ENCODE measurements around the gene KIAA0408. TPM values are rescaled to one million over a fixed set of nuclear protein-coding genes. Genes with fewer than 3 reads are reported as not detected.
A peak's percentile ranks its signal among the peaks of the same experiment; 100 is the strongest.

The KIAA0408 gene
- under 1 TPM; 0.64 to 0.84 TPM for total RNA-seq
- 18.0 TPM for polyA plus RNA-seq (2013, experiment 1 of 2)
- polyA plus RNA-seq (2013, experiment 2 of 2): 16.9 TPM
- long read RNA-seq, experiment 1: 0 reads
- long read RNA-seq, experiment 2, full-length matches to known transcripts: 2 of 2 reads
- long read RNA-seq, experiment 2, partial matches to known transcripts: 0 of 2 reads
- long read RNA-seq, experiment 2, other reads (novel, unspliced or antisense): 0 of 2 reads
- long read RNA-seq, experiment 3, partial matches to known transcripts: 0 of 4 reads
- long read RNA-seq, experiment 3, other reads (novel, unspliced or antisense): 2 of 4 reads
- long read RNA-seq, experiment 4: 0 reads

GRCh38 chr6:127459231-127459641 lies at the start of gene KIAA0408:
Gene KIAA0408, minus strand, starts transcription at chr6:127459389. Its CDS starts 5,408 bp downstream, at chr6:127453981.
- 22 to 25% methylated on average over 4 of the region's 4 CpGs for WGBS, 2 experiments (ENCODE audit: insufficient coverage in 1 of 2, insufficient read length in 1 of 2)
- Mint-ChIP-seq H3K27me3 (ENCODE audit: insufficient read depth) (peaks cover 31% of the 10 kb centered on the region), H3K4me1 (peaks cover 19% of the 10 kb centered on the region), H3K27ac (no peak within 1 kb of the TSS), H3K36me3 (ENCODE audit: low read depth) (no peaks in the 10 kb centered on the region), H3K9me3 (no peaks in the 10 kb centered on the region), H3K4me3 (peak within 1 kb of the TSS; percentile 44)
- Histone ChIP-seq H3K27ac (ENCODE audit: low read depth, low read length) (no peak within 1 kb of the TSS), H3K4me3 (ENCODE audit: low read length) (no peak within 1 kb of the TSS), H3K36me3 (ENCODE audit: control insufficient read depth, insufficient read depth, low read length) (no peaks in the 10 kb centered on the region), H3K4me1 (ENCODE audit: control insufficient read depth, insufficient read depth, low read length) (no peaks in the 10 kb centered on the region), H3K27me3 (ENCODE audit: control insufficient read depth, insufficient read depth, low read length, poor library complexity, severe bottlenecking) (no peaks in the 10 kb centered on the region), H3K9ac (ENCODE audit: extremely low read depth, low read length, poor library complexity, severe bottlenecking) (no peak within 1 kb of the TSS), H3K9me3 (ENCODE audit: control insufficient read depth, low read length) (no peaks in the 10 kb centered on the region)
- DNase-seq: peak; percentile 82
- TF ChIP-seq CTCF (conservative IDR thresholded peaks at IDR 0.05): no peak

- H3K36me3 Mint-ChIP-seq (ENCODE audit: low read depth): no peaks in the 10 kb centered on the region
- no peaks in the 10 kb centered on the region for H3K27me3 Mint-ChIP-seq (ENCODE audit: insufficient read depth)
- Histone ChIP-seq H3K27me3 (ENCODE audit: control insufficient read depth, insufficient read depth, low read length, poor library complexity, severe bottlenecking) (no peaks in the 10 kb centered on the region), H3K27ac (ENCODE audit: low read depth, low read length) (no peak overlapping the region), H3K9ac (ENCODE audit: extremely low read depth, low read length, poor library complexity, severe bottlenecking) (no peak overlapping the region), H3K4me1 (ENCODE audit: control insufficient read depth, insufficient read depth, low read length) (no peaks in the 10 kb centered on the region), H3K4me3 (ENCODE audit: low read length) (no peak overlapping the region), H3K36me3 (ENCODE audit: control insufficient read depth, insufficient read depth, low read length) (no peaks in the 10 kb centered on the region), H3K9me3 (ENCODE audit: control insufficient read depth, low read length) (no peaks in the 10 kb centered on the region)
- TF ChIP-seq CTCF (conservative IDR thresholded peaks at IDR 0.05): no peak
- 100% methylated on average over 1 of the region's 1 CpG; no CpG with 5 or more reads in 1 of the 2 experiments for WGBS, 2 experiments (ENCODE audit: insufficient coverage in 1 of 2, insufficient read length in 1 of 2)
- no peak for DNase-seq
- peaks cover 3% of the 10 kb centered on the region for H3K4me1 Mint-ChIP-seq
- no peak overlapping the region for H3K4me3 Mint-ChIP-seq
- H3K9me3 Mint-ChIP-seq: no peaks in the 10 kb centered on the region
- H3K27ac Mint-ChIP-seq: no peak overlapping the region
Observed at GRCh38 chr6:127506894-127507293, 47.7 kb upstream of the KIAA0408 start.

GRCh38 chr6:127503022-127503421 lies 43.8 kb upstream of the KIAA0408 start:
- no peak overlapping the region for H3K9ac ChIP-seq (ENCODE audit: extremely low read depth, low read length, poor library complexity, severe bottlenecking)
- Mint-ChIP-seq H3K36me3 (ENCODE audit: low read depth) (no peaks in the 10 kb centered on the region), H3K4me1 (no peaks in the 10 kb centered on the region), H3K27ac (no peak overlapping the region), H3K9me3 (no peaks in the 10 kb centered on the region), H3K4me3 (no peak overlapping the region), H3K27me3 (ENCODE audit: insufficient read depth) (no peaks in the 10 kb centered on the region)
- no peak overlapping the region for H3K4me3 ChIP-seq (ENCODE audit: low read length)
- 90 to 96% methylated on average over 2 to 3 of the region's 3 CpGs for WGBS, 2 experiments (ENCODE audit: insufficient coverage in 1 of 2, insufficient read length in 1 of 2)
- no peaks in the 10 kb centered on the region for H3K4me1 ChIP-seq (ENCODE audit: control insufficient read depth, insufficient read depth, low read length)
- no peak for DNase-seq
- no peaks in the 10 kb centered on the region for H3K9me3 ChIP-seq (ENCODE audit: control insufficient read depth, low read length)
- no peak overlapping the region for H3K27ac ChIP-seq (ENCODE audit: low read depth, low read length)
- no peaks in the 10 kb centered on the region for H3K36me3 ChIP-seq (ENCODE audit: control insufficient read depth, insufficient read depth, low read length)
- TF ChIP-seq CTCF (conservative IDR thresholded peaks at IDR 0.05): no peak
- no peaks in the 10 kb centered on the region for H3K27me3 ChIP-seq (ENCODE audit: control insufficient read depth, insufficient read depth, low read length, poor library complexity, severe bottlenecking)
